Bronchial epithelial cell (primary cell): ENCODE measurements around the gene SEMA6C. TPM values are rescaled to one million over a fixed set of nuclear protein-coding genes. Genes with fewer than 3 reads are reported as not detected.
"Not testable (repeated sequence)": the region's sequence is repeated elsewhere in the genome, so short reads cannot be mapped to it uniquely, and the experiment has no call there.

Experiments
- DNase-seq: peaks from one replicate; pipeline ENCODE4 v3.0.0-alpha.2; 2010; ENCODE audit warnings: low read depth
- FAIRE-seq: peaks from 2 replicates; lab custom pipeline; 2011; peaks lifted over from hg19 to GRCh38; lab: Jason Lieb, UNC
- H3K27me3 ChIP-seq: 2 replicates; pipeline ENCODE4 v1.5.1; 2011; ENCODE audit warnings: low read length; ENCODE audit not compliant: control insufficient read depth, insufficient read depth
- H3K36me3 ChIP-seq: 2 replicates; pipeline ENCODE4 v1.5.1; 2011; ENCODE audit warnings: low read length; ENCODE audit not compliant: control insufficient read depth, insufficient read depth
- H3K4me3 ChIP-seq: 2 replicates; pipeline ENCODE4 v1.5.1; 2011; ENCODE audit warnings: mild to moderate bottlenecking, low read depth, low read length, control low read depth
- total RNA-seq: library from RNA; depleted of rRNA; stranded (reverse); fragments of >200 nt; gene quantifications from 2 replicates; pipeline ENCODE4 v1.2.1, GENCODE V29; 2014
- TF ChIP-seq, protein P1 (sequence below): IDR thresholded peaks from 2 replicates; pipeline ENCODE4 v1.5.1; 2011; ENCODE audit warnings: mild to moderate bottlenecking, moderate library complexity, low read length, control low read depth, inconsistent platforms; ENCODE audit not compliant: insufficient read depth, severe bottlenecking

Gene SEMA6C
- total RNA-seq, 1 donor from 2014 or later, result 0.53 TPM

DNA sequence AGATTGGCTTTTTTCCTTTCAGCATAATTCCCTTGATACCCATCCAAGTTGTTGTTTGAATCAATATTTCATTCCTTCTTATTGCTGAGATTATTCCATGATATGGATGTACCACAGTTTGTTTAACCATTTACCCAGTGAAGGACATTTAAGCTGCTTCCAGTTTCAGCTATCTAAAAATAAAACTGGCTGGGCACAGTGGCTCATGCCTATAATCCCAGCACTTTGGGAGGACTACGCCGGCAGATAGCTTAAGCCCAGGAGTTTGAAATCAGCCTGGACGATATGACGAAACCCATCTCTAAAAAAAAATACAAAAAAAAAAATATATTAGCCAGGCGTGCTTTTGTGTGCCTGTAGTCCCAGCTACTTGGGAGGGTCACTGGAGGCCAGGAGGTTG is 32.6 kb downstream of the SEMA6C start:
- FAIRE-seq (no peak), DNase-seq (no peak)
- no peaks in the 10 kb centered on the region for H3K27me3 ChIP-seq
- H3K36me3 ChIP-seq, result peaks cover 2% of the 10 kb centered on the region
- TF ChIP-seq, protein P1, sequence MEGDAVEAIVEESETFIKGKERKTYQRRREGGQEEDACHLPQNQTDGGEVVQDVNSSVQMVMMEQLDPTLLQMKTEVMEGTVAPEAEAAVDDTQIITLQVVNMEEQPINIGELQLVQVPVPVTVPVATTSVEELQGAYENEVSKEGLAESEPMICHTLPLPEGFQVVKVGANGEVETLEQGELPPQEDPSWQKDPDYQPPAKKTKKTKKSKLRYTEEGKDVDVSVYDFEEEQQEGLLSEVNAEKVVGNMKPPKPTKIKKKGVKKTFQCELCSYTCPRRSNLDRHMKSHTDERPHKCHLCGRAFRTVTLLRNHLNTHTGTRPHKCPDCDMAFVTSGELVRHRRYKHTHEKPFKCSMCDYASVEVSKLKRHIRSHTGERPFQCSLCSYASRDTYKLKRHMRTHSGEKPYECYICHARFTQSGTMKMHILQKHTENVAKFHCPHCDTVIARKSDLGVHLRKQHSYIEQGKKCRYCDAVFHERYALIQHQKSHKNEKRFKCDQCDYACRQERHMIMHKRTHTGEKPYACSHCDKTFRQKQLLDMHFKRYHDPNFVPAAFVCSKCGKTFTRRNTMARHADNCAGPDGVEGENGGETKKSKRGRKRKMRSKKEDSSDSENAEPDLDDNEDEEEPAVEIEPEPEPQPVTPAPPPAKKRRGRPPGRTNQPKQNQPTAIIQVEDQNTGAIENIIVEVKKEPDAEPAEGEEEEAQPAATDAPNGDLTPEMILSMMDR, result no peak
- no peak overlapping the region for H3K4me3 ChIP-seq

DNA sequence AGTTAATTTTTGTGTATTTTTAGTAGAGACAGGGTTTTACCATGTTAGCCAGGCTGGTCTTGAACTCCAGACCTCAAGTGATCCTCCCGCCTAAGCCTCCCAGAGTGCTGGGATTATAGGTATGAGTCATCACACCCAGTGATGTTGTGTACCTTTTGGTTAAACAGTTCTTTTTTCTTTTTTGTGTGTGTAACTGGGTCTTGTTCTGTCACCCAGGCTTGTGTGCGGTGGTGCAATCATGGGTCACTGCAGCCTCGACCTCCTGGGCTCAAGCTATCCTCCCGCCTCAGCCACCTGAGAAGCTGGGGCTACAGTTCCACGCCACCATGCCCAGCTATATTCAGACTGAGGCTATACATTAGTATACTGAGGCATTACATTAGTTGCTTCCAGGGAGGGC is 38.1 kb downstream of the SEMA6C start:
- no peaks in the 10 kb centered on the region for H3K27me3 ChIP-seq
- H3K36me3 ChIP-seq, result peaks cover 2% of the 10 kb centered on the region
- H3K4me3 ChIP-seq, result no peak overlapping the region
- TF ChIP-seq, protein P1, result no peak
- FAIRE-seq, result no peak
- DNase-seq, result no peak

DNA sequence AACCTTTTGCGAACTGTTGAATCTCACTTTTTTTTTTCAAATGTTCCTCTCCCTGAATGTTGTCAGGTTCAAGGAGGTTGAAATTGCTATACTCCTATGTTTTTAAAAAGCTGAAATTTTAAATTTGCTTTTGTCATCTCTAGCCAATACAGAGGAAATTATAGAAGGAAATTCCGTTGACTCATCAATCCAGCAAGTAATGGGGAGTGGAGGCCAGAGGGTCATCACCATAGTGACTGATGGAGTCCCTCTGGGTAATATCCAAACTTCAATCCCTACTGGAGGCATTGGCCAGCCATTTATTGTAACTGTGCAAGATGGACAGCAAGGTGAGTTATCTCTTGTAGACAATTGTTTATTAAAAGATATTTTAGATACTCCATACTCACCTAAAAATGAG is 39.5 kb downstream of the SEMA6C start:
- peaks cover 2% of the 10 kb centered on the region for H3K36me3 ChIP-seq
- FAIRE-seq, result no peak
- peak; percentile 61 for DNase-seq
- no peaks in the 10 kb centered on the region for H3K27me3 ChIP-seq
- TF ChIP-seq, protein P1, result no peak
- H3K4me3 ChIP-seq, result no peak overlapping the region

DNA sequence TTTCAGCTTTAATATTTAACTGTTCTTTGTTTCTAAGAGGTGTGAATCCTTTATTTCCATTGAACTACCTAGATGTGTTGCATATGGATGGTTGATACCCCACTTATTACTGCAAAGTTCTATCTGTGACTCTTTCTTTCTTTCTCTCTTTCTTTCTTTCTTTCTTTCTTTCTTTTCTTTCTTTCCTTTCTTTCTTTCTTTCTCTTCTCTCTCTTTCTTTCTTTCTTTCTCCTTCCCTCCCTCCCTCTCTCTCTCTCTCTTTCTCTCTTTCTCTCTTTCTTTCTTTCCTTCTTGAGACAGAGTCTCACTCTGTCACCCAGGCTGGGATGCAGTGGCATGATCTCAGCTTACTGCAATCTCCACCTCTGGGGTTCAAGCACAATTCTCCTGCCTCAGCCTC is 41.8 kb downstream of the SEMA6C start:
- no peak for FAIRE-seq
- TF ChIP-seq, protein P1, result no peak
- DNase-seq, result no peak
- Histone ChIP-seq H3K36me3 (no peaks in the 10 kb centered on the region), H3K4me3 (no peak overlapping the region), H3K27me3 (no peaks in the 10 kb centered on the region)

DNA sequence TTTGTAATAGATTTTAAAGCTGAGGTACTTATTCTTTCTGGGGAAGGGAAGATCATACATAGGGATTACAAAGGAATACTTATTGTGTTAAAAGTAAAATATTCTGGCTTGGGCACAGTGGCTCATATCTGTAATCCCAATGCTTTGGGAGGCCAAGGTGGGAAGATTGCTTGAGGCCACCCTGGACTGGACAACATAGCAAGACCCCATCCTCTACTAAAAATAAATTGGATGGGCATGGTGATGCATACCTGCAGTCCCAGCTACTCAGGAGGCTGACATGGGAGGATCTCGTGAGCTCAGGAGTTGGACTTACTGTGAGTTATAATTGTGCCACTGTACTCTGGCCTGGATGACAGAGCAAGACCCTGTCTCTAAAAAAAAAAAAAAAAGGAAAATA is 48.3 kb downstream of the SEMA6C start:
- H3K36me3 ChIP-seq, result no peaks in the 10 kb centered on the region
- DNase-seq, result no peak
- H3K27me3 ChIP-seq, result no peaks in the 10 kb centered on the region
- TF ChIP-seq, protein P1, result no peak
- FAIRE-seq, result no peak
- no peak overlapping the region for H3K4me3 ChIP-seq

DNA sequence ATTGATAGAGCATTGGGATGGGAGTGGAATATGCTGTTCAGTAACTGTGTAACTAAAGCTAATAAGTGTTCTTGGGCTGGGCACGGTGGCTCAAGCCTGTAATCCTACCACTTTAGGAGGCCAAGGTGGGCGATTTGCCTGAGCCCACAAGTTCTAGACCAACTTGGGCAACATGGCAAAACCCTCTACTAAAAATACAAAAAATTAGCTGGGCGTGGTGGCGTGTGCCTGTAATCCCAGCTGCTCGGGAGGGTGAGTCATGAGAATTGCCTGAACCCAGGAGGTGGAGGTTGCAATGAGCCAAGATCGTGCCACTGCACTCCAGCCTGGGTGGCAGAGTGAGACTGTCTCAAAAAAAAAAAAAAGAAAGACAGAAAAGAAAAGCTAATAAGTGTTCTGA is 49.0 kb downstream of the SEMA6C start:
- peak; percentile 31 for DNase-seq
- H3K4me3 ChIP-seq, H3K36me3 ChIP-seq, H3K27me3 ChIP-seq, FAIRE-seq: not testable (repeated sequence)
